HG03108 (cell line): ENCODE data around the gene PRCP.
A peak's percentile ranks its signal among the peaks of the same experiment; 100 is the strongest.
"Not testable (repeated sequence)": the region's sequence is repeated elsewhere in the genome, so short reads cannot be mapped to it uniquely, and the experiment has no call there.

ENCODE experiments used
- ATAC-seq: cut with Tn5 transposase; IDR thresholded peaks from one replicate; pipeline ENCODE4 v1.9.1; 2021; ENCODE audit warnings: moderate library complexity; ENCODE audit not compliant: unreplicated experiment

PRCP gene

GRCh38 chr11:82900277-82901164, at the start of gene PRCP:
PRCP (minus strand) TSS chr11:82900430; CDS start chr11:82900402, 28 bp downstream.
- peak; percentile 80 for ATAC-seq

- ATAC-seq: no peak
Measured at GRCh38 chr11:82949352-82949751, 49.1 kb upstream of the PRCP start.

DNA sequence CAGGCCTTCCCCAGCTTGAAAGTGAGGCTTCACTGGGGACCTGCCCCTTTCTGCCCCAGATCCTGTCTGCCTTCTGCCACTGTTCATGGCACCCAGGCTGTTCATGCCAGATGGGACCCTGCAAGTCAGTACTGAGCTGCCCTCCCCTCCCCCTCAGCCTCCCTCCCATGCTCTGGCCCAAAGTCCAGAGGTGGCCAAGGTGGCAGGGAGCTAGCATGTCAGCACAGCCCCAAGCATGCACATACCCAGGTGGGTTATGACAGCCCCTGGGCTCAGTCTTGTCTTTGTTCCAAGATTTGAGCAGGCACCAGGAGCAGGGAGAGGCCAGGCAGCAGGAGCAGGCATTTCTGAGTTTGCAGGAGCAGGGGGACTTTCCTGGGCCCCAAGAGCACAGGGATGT, 45.5 kb upstream of the PRCP start:
- no peak for ATAC-seq

GRCh38 chr11:82945041-82945440, 44.8 kb upstream of the PRCP start:
- ATAC-seq: not testable (repeated sequence)

- no peak for ATAC-seq
Measured at GRCh38 chr11:82944198-82944597, 44.0 kb upstream of the PRCP start.

- ATAC-seq: not testable (repeated sequence)
Measured at GRCh38 chr11:82943430-82943829, 43.2 kb upstream of the PRCP start.

DNA sequence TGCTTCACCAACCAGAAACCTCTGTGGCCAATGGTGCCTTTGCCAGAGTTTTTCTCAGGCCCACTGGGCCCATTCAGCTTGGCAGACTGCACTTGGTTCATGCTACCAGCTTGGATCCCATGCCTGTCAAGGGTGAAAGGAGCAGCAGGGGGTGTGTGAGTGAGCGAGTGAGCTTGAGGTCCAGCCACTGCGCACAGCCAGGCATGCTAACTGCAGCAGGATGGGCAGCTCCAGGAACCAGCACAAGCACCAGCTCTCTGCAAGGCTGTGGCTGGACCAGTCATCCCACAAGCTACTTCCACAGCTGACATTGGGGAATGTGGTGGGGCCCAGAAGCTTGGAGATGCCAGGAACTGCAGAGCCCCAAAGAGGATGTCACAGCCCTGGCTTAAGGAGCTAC, 42.1 kb upstream of the PRCP start:
- ATAC-seq: no peak

DNA sequence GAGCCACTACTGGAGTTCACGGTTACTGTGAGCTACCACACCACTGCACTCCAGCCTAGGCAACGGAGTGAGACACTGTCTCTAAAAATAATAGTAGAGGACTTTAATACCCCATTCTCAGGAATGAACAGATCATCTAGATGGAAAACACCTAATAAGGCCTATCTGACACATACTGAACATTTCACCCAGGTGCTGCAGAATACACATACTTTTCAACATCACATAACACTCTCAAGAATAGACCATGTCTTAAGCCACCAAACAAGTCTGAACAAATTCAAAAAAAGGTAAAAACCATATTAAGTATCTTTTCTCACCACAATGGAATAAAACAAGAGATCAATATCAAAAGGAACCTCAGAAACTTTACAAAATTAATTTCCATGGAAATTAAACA, 39.2 kb upstream of the PRCP start:
- ATAC-seq: no peak

- no peak for ATAC-seq
Measured at GRCh38 chr11:82937554-82937953, 37.3 kb upstream of the PRCP start.

DNA sequence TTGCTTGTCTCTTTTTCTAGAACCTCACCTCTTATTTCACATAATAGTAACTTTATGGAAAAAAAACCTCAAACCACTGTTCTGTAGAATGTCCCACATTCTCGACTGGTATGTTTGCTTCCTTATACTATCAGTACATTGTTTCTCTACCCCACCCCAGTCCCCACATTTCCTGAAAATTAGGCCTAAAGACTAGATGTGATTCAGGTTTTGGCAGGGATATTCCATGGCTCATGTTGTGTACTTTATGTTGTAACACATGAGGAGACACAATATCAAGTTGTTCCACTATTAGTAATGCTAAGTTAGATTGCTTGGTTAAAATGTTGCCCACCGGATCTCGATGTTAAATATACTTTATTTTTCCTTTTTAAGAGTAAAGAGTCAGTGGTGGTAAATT, 36.0 kb upstream of the PRCP start:
- no peak for ATAC-seq

GRCh38 chr11:82932564-82932963, 32.3 kb upstream of the PRCP start:
- no peak for ATAC-seq

GRCh38 chr11:82930734-82931133, 30.5 kb upstream of the PRCP start:
- ATAC-seq: no peak

- no peak for ATAC-seq
Measured at GRCh38 chr11:82930229-82930628, 30.0 kb upstream of the PRCP start.

DNA sequence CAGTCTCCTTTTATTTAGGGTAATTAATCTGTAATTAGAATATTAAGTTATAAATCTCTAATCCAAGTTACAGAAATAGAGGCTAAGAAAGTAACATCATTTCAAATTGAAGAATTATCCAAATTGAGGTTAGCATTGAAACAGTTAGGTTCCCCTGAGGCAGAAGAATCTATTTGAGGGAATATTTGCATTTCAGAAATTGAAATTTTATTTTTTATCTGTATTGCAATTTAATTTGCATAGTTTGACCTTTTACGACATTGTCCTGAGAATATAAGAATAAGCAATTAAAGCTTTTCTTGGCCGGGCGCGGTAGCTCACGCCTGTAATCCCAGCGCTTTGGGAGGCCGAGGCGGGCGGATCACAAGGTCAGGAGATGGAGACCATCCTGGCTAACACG, 28.9 kb upstream of the PRCP start:
- no peak for ATAC-seq

- peak; percentile 61 for ATAC-seq
Measured at GRCh38 chr11:82927264-82927880, 27.1 kb upstream of the PRCP start.

GRCh38 chr11:82924522-82925224, 24.4 kb upstream of the PRCP start:
- no peak for ATAC-seq

- not testable (repeated sequence) for ATAC-seq
Measured at GRCh38 chr11:82922396-82923173, 22.4 kb upstream of the PRCP start.

DNA sequence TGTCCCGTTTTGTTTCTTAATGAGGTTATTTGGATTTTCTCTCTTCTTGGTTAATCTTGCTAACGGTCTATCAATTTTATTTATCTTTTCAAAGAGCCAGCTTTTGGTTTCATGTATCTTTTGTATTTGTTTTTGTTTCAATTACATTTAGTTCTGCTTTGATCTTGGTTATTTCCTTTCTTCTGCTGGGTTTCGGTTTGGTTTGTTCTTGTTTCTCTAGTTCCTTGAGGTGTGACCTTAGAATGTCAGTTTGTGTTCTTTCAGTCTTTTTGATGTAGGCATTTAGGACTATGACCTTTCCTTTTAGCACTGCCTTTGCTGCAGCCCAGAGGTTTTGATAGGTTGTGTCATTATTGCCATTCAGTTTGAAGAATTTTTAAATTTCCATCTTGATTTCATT, 20.0 kb upstream of the PRCP start:
- not testable (repeated sequence) for ATAC-seq

- not testable (repeated sequence) for ATAC-seq
Measured at GRCh38 chr11:82919786-82920185, 19.6 kb upstream of the PRCP start.

GRCh38 chr11:82909015-82909640, 8.9 kb upstream of the PRCP start:
- ATAC-seq: no peak
